ENCODE results near the gene PLA2G2F. TPM values are rescaled to one million over a fixed set of nuclear protein-coding genes. Genes with fewer than 3 reads are reported as not detected.
A peak's percentile ranks its signal among the peaks of the same experiment; 100 is the strongest.

The PLA2G2F gene
- polyA plus RNA-seq, 6 donors from 2014 or later = not detected

DNA sequence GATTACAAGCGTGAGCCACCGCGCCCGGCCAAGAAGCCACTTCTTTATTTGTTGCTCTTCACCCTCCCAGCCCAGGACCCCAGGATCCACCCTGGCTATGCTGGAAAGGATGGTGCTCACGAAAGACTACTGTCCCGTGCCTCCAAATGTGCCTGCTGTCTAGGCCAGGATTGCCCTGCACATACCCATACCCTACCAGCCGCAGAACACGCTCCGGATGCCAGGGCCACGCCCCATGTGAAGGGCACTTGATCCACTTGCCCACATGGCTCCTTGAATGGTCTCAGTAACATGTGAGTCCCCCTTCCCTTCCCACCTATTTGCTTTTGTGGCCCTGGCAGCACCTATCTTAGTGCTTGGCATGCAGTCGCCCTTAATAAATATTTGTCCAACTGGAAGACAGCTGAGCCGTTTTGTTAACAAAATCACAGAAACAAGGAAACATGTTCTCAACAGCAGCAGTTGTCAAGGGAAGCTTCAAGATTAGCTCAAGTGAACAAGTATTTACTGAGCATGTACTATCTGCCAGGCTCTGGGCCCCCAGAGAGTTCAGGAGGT is 33.0 kb downstream of the PLA2G2F start:
- ATAC-seq (ENCODE audit: low read depth in 2 of 2) (no peak), DNase-seq (no peak)
- H3K27me3 Mint-ChIP-seq = peaks cover 10 to 21% (median 15%) of the 10 kb centered on the region in 3 donors
- peak overlapping the region in 3 of 6 donors; percentile 24 to 82 (median 31) for H3K27ac Mint-ChIP-seq
- peaks cover 0 to 7% of the 10 kb centered on the region in 2 donors for H3K36me3 Mint-ChIP-seq
- H3K4me1 Mint-ChIP-seq = peaks cover 11 to 22% (median 18%) of the 10 kb centered on the region in 3 donors
- H3K4me3 Mint-ChIP-seq = peak overlapping the region in 1 of 8 donors; percentile 50
- H3K9me3 Mint-ChIP-seq = peaks cover 0 to 7% (median 0%) of the 10 kb centered on the region in 7 donors

GRCh38 chr1:20174937-20175666 is 36.0 kb downstream of the PLA2G2F start:
- ATAC-seq (ENCODE audit: low read depth in 2 of 2) (no peak), DNase-seq (no peak)
- peak overlapping the region in 2 of 8 donors; percentile 1 to 41 for H3K4me3 Mint-ChIP-seq
- H3K9me3 Mint-ChIP-seq = peaks cover 6 to 12% (median 9%) of the 10 kb centered on the region in 7 donors
- peaks cover 11 to 20% (median 17%) of the 10 kb centered on the region in 3 donors for H3K4me1 Mint-ChIP-seq
- peaks cover 0 to 11% of the 10 kb centered on the region in 2 donors for H3K36me3 Mint-ChIP-seq
- peak overlapping the region in 3 of 6 donors; percentile 10 to 84 (median 74) for H3K27ac Mint-ChIP-seq
- peaks cover 0 to 30% (median 8%) of the 10 kb centered on the region in 3 donors for H3K27me3 Mint-ChIP-seq

- Mint-ChIP-seq H3K9me3 (peaks cover 4 to 13% (median 8%) of the 10 kb centered on the region in 7 donors), H3K4me1 (peaks cover 0 to 11% (median 6%) of the 10 kb centered on the region in 3 donors), H3K27ac (no peak overlapping the region), H3K27me3 (peaks cover 16 to 48% (median 16%) of the 10 kb centered on the region in 3 donors), H3K36me3 (peaks cover 0 to 13% of the 10 kb centered on the region in 2 donors), H3K4me3 (no peak overlapping the region)
- no peak for ATAC-seq (ENCODE audit: low read depth in 2 of 2)
- no peak for DNase-seq
Observed at GRCh38 chr1:20178634-20179370, 39.7 kb downstream of the PLA2G2F start.

GRCh38 chr1:20179371-20180128 is 40.4 kb downstream of the PLA2G2F start:
- H3K4me3 Mint-ChIP-seq = peak overlapping the region in 1 of 8 donors; percentile 27
- DNase-seq = no peak
- H3K27ac Mint-ChIP-seq = peak overlapping the region in 1 of 6 donors; percentile 60
- ATAC-seq (ENCODE audit: low read depth in 2 of 2) = no peak
- H3K36me3 Mint-ChIP-seq = peaks cover 0 to 13% of the 10 kb centered on the region in 2 donors
- H3K9me3 Mint-ChIP-seq = peaks cover 4 to 13% (median 8%) of the 10 kb centered on the region in 7 donors
- H3K27me3 Mint-ChIP-seq = peaks cover 21 to 50% (median 22%) of the 10 kb centered on the region in 3 donors
- H3K4me1 Mint-ChIP-seq = peaks cover 4 to 14% (median 10%) of the 10 kb centered on the region in 3 donors

DNA sequence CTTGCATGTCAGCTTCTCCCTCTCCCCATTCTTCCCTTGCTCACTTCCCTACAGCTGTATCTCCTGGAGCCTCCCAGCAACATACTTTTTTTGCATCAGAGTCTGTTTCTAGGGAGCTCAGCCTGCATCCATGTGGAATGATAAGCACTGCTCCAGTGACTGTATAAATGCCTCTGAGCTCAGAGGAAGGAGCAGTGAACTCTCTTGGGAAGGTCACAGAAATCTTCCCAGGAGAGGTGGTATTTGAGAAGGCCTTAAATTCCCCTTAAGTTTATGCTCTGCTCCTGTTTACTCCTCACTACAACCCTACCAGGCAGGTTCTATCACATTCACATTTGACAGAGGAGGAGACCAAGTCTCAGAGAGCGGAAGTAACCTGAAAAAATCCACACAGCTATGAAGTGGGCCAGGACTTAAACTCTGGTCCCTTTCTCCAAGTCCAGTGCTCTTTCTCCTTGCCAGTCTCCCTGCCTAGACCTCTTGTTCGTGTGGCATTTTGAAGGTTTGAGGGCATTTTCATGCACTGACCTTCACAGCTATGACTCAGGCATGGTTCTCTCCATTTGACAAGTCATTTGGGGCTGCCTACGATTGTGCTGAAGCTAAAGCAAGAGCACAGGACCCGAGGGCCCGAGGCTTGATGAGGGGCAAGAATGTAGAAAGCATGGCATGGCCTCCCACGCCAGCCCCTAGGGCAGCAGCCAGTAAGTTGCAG is 41.2 kb downstream of the PLA2G2F start:
- Mint-ChIP-seq H3K36me3 (peaks cover 0 to 13% of the 10 kb centered on the region in 2 donors), H3K4me3 (peak overlapping the region in 1 of 8 donors; percentile 27), H3K9me3 (peaks cover 4 to 13% (median 8%) of the 10 kb centered on the region in 7 donors), H3K27ac (peak overlapping the region in 1 of 6 donors; percentile 60), H3K4me1 (peaks cover 10 to 15% (median 11%) of the 10 kb centered on the region in 3 donors), H3K27me3 (peaks cover 26 to 57% (median 29%) of the 10 kb centered on the region in 3 donors)
- DNase-seq (no peak), ATAC-seq (ENCODE audit: low read depth in 2 of 2) (no peak)

GRCh38 chr1:20180844-20181207 is 41.7 kb downstream of the PLA2G2F start:
- Mint-ChIP-seq H3K36me3 (peaks cover 0 to 13% of the 10 kb centered on the region in 2 donors), H3K9me3 (peaks cover 4 to 13% (median 8%) of the 10 kb centered on the region in 7 donors), H3K27ac (no peak overlapping the region), H3K4me1 (peaks cover 13 to 17% (median 16%) of the 10 kb centered on the region in 3 donors), H3K4me3 (no peak overlapping the region), H3K27me3 (peaks cover 29 to 59% (median 32%) of the 10 kb centered on the region in 3 donors)
- no peak for ATAC-seq (ENCODE audit: low read depth in 2 of 2)
- DNase-seq = no peak

DNA sequence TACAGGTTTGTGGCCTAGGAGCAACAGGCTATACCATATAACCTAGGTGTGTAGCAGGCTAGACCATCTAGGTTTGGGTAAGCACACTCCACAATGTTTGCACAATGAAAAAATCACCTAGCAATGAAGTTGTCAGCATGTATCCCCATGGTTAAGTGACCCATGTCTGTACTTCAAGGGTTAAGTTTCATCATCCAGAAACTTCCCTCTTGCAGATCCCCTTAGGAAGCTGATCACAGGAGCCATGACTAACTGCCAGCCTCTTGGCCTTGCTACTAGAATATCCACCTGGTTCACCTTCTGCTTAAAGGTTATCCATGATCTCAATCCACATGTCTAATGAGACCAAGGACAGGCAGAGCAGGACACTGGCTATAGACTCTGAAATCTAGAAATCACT is 43.3 kb downstream of the PLA2G2F start:
- Mint-ChIP-seq H3K36me3 (peaks cover 0 to 13% of the 10 kb centered on the region in 2 donors), H3K27me3 (peaks cover 34 to 57% (median 38%) of the 10 kb centered on the region in 3 donors), H3K9me3 (peaks cover 4 to 13% (median 8%) of the 10 kb centered on the region in 7 donors), H3K4me3 (peak overlapping the region in 1 of 8 donors; percentile 61), H3K4me1 (peaks cover 23 to 24% (median 24%) of the 10 kb centered on the region in 3 donors), H3K27ac (no peak overlapping the region)
- no peak for DNase-seq
- ATAC-seq (ENCODE audit: low read depth in 2 of 2) = no peak

DNA sequence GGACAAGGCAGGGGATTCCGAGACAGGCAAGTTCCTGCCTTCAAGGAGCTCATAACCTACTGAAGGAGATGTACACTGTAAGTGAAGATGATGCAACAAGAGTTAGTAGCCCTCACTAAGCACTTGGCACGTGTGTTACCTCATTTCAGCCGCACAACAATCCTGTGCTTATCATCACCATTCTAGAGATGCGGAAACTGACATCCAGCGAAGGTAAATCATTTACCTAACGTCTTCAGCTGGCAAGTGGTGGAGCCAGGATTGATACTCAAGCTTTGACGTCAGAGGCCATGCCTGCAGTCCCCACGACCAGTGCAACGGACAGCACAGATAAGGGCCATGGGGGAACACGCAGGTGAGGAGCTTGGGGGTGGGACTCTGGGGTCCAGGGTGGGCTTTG is 43.9 kb downstream of the PLA2G2F start:
- Mint-ChIP-seq H3K27me3 (peaks cover 40 to 57% (median 44%) of the 10 kb centered on the region in 3 donors), H3K4me3 (peak overlapping the region in 2 of 8 donors; percentile 59 to 63), H3K36me3 (peaks cover 0 to 16% of the 10 kb centered on the region in 2 donors), H3K4me1 (peaks cover 23 to 26% (median 24%) of the 10 kb centered on the region in 3 donors), H3K27ac (no peak overlapping the region), H3K9me3 (peaks cover 4 to 13% (median 8%) of the 10 kb centered on the region in 7 donors)
- ATAC-seq (ENCODE audit: low read depth in 2 of 2) = no peak
- DNase-seq = no peak

- peak overlapping the region in 4 of 8 donors; percentile 32 to 63 (median 52) for H3K4me3 Mint-ChIP-seq
- peaks cover 47 to 64% (median 52%) of the 10 kb centered on the region in 3 donors for H3K27me3 Mint-ChIP-seq
- H3K27ac Mint-ChIP-seq = peak overlapping the region in 3 of 6 donors; percentile 24 to 79 (median 78)
- DNase-seq (no peak), ATAC-seq (ENCODE audit: low read depth in 2 of 2) (no peak)
- peaks cover 23 to 30% (median 24%) of the 10 kb centered on the region in 3 donors for H3K4me1 Mint-ChIP-seq
- peaks cover 0 to 21% of the 10 kb centered on the region in 2 donors for H3K36me3 Mint-ChIP-seq
- peaks cover 4 to 13% (median 8%) of the 10 kb centered on the region in 7 donors for H3K9me3 Mint-ChIP-seq
Observed at GRCh38 chr1:20183616-20184271, 44.6 kb downstream of the PLA2G2F start.

DNA sequence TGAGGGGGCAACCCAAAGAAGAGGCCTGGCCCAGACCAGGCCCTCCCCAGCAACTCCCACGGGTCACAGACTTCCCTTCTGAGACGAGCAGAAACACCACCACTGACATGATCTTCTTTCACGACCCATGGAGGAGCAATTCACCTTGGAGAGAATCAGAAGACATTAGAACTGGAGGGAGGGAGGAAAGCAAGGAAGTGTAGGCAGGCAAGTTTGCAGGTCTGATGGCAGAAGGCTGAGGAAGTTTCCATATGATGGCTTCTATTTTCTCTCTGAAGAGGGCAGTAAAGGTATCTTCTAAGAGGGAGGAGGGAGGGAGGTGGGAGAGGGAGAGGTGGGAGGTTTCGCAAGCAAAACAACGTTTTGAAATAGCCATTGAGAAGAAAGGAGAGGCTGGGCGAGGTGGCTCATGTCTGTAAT is 45.4 kb downstream of the PLA2G2F start:
- Mint-ChIP-seq H3K9me3 (peaks cover 2 to 7% (median 4%) of the 10 kb centered on the region in 7 donors), H3K27me3 (peaks cover 54 to 64% (median 54%) of the 10 kb centered on the region in 3 donors), H3K4me1 (peaks cover 23 to 24% (median 24%) of the 10 kb centered on the region in 3 donors), H3K27ac (peak overlapping the region in 3 of 6 donors; percentile 26 to 77 (median 56)), H3K4me3 (peak overlapping the region in 7 of 8 donors; percentile 67 to 87 (median 72)), H3K36me3 (peaks cover 0 to 16% of the 10 kb centered on the region in 2 donors)
- no peak for ATAC-seq (ENCODE audit: low read depth in 2 of 2)
- DNase-seq = no peak

DNA sequence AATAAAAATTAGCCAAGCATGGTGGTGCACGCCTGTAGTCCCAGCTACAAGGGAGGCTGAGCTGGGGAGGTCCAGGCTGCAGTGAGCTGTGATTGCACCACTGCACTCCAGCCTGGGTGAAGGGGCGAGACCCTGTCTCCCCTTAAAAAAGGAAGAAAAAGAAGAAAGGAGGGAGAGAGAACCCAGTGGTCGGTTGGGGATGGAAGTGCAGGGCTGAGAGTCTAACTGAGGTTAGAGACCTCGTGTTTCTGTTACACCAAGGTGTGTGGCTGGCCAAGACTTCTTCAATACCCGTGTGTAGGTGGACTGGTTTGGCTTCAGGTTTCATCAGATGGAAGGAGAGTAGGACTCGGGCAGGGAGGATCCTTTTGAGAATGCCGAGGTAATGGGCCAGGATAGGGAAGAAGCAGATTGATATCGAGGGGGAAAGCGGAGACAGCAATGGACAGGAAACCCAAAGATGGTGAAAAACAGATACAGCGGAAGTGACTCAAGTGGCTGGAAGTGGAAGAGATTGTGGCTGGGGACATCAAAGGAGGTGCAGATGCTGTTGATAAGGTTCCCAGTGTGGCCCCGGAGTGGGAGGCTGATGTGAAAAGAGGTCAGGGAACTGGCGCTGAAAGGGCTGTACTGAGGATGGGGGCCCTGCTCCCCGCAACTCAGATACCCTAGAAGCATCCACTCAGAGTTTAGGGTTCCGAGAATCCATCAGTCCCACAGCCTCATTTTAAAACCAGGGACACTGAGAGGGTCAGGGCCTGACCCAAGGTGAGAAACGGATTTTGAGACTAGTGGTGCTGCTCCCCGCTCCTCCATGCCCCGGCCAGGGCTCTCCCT is 46.1 kb downstream of the PLA2G2F start:
- ATAC-seq (ENCODE audit: low read depth in 2 of 2) (peak; percentile 22), DNase-seq (no peak)
- peak overlapping the region; percentile 53 to 87 (median 72) for H3K4me3 Mint-ChIP-seq
- H3K4me1 Mint-ChIP-seq = peaks cover 23 to 24% (median 24%) of the 10 kb centered on the region in 3 donors
- H3K36me3 Mint-ChIP-seq = peaks cover 0 to 9% of the 10 kb centered on the region in 2 donors
- peak overlapping the region; percentile 27 to 94 (median 68) for H3K27ac Mint-ChIP-seq
- H3K27me3 Mint-ChIP-seq = peaks cover 55 to 63% (median 58%) of the 10 kb centered on the region in 3 donors
- peaks cover 0 to 2% (median 0%) of the 10 kb centered on the region in 7 donors for H3K9me3 Mint-ChIP-seq
